Neural cell (in vitro differentiated cells): ENCODE results near the gene ATP11A. TPM values are rescaled to one million over a fixed set of nuclear protein-coding genes. Genes with fewer than 3 reads are reported as not detected.

ENCODE experiments used
- H2AFZ ChIP-seq: fragments of 200-600, 300-800 bp; sonication (generic), shearing (Covaris generic); 2 replicates; pipeline ENCODE4 v1.6.0; 2014; ENCODE audit warnings: low read depth, mild to moderate bottlenecking, antibody characterized with exemption, low read length, moderate library complexity
- H3F3A ChIP-seq: fragments of 200-600 bp; shearing (Covaris generic); 2 replicates; pipeline ENCODE4 v1.6.1; 2016; ENCODE audit warnings: mild to moderate bottlenecking, moderate library complexity, mixed read lengths, antibody characterized with exemption, low read length; ENCODE audit not compliant: insufficient read depth, poor library complexity, severe bottlenecking
- H3K27ac ChIP-seq: fragments of 200-600, 300-800 bp; sonication (generic), shearing (Covaris generic); 2 replicates; pipeline ENCODE4 v1.5.1; 2014; ENCODE audit warnings: mild to moderate bottlenecking, low read length, moderate library complexity
- H3K27me3 ChIP-seq: fragments of 300-800, 200-600 bp; sonication (generic), shearing (Covaris generic); 2 replicates; pipeline ENCODE4 v1.6.0; 2014; ENCODE audit warnings: mild to moderate bottlenecking, low read depth, low read length, moderate library complexity; ENCODE audit not compliant: insufficient read depth
- H3K36me3 ChIP-seq: fragments of 300-800, 200-600 bp; sonication (generic), shearing (Covaris generic); 2 replicates; pipeline ENCODE4 v1.5.1; 2014; ENCODE audit warnings: mild to moderate bottlenecking, antibody characterized with exemption, low read length, moderate library complexity; ENCODE audit not compliant: insufficient read depth
- H3K4me2 ChIP-seq: fragments of 300-800, 200-600 bp; sonication (generic), shearing (Covaris generic); 2 replicates; pipeline ENCODE4 v1.6.0; 2014; ENCODE audit warnings: mild to moderate bottlenecking, low read length
- H3K4me3 ChIP-seq: fragments of 300-800, 200-600 bp; sonication (generic), shearing (Covaris generic); 2 replicates; pipeline ENCODE4 v1.5.1; 2014; ENCODE audit warnings: mild to moderate bottlenecking, low read length, moderate library complexity
- H3K79me2 ChIP-seq: fragments of 200-600 bp; shearing (Covaris generic); replicated peaks from 2 replicates; pipeline ENCODE4 v1.6.0; 2014; ENCODE audit warnings: mild to moderate bottlenecking, low read length, moderate library complexity; ENCODE audit not compliant: insufficient read depth
- H3K9ac ChIP-seq: fragments of 300-800, 200-600 bp; sonication (generic), shearing (Covaris generic); 2 replicates; pipeline ENCODE4 v1.6.1; 2016; ENCODE audit warnings: mild to moderate bottlenecking, low read length, mixed read lengths
- H3K9me2 ChIP-seq: fragments of 200-600 bp; shearing (Covaris generic); 2 replicates; pipeline ENCODE4 v1.6.1; 2016; ENCODE audit warnings: mild to moderate bottlenecking, low read length, mixed read lengths; ENCODE audit not compliant: insufficient read depth
- H3K9me3 ChIP-seq: fragments of 200-600, 300-800 bp; sonication (generic), shearing (Covaris generic); 2 replicates; pipeline ENCODE4 v1.6.1; 2016; ENCODE audit warnings: mild to moderate bottlenecking, mixed run types, low read length, moderate library complexity, mixed read lengths
- H4K20me1 ChIP-seq: fragments of 200-600 bp; shearing (Covaris generic); 2 replicates; pipeline ENCODE4 v1.6.1; 2016; ENCODE audit warnings: mild to moderate bottlenecking, mixed run types; ENCODE audit not compliant: insufficient read depth
- CTCF ChIP-seq: fragments of 450-650 bp; IDR thresholded peaks from 2 replicates; pipeline ENCODE4 v1.5.1; 2014; ENCODE audit warnings: antibody characterized with exemption, mild to moderate bottlenecking, moderate library complexity; ENCODE audit not compliant: poor library complexity, severe bottlenecking
- EP300 ChIP-seq: fragments of 450-650 bp; conservative IDR thresholded peaks from 2 replicates; pipeline ENCODE4 v1.6.1; 2014; ENCODE audit warnings: antibody characterized with exemption, mild to moderate bottlenecking, moderate library complexity; ENCODE audit not compliant: poor library complexity, severe bottlenecking
- EZH2 ChIP-seq: fragments of 200-600, 300-800 bp; shearing (Covaris generic), sonication (generic); IDR thresholded peaks from 2 replicates; pipeline ENCODE4 v1.6.1; 2014; ENCODE audit warnings: antibody characterized with exemption, low read length, borderline replicate concordance, mild to moderate bottlenecking; ENCODE audit not compliant: insufficient read depth, poor library complexity, severe bottlenecking
- MXI1 ChIP-seq: fragments of 450-650 bp; conservative IDR thresholded peaks from 2 replicates; pipeline ENCODE4 v1.6.1; 2014; ENCODE audit warnings: antibody characterized with exemption, mild to moderate bottlenecking; ENCODE audit not compliant: poor library complexity, severe bottlenecking
- POLR2AphosphoS5 ChIP-seq: IDR thresholded peaks from 2 replicates; pipeline ENCODE4 v1.6.1; 2012
- REST ChIP-seq: IDR thresholded peaks from 2 replicates; pipeline ENCODE4 v1.6.1; 2012; ENCODE audit warnings: borderline replicate concordance
- SMC3 ChIP-seq: fragments of 450-650 bp; conservative IDR thresholded peaks from 2 replicates; pipeline ENCODE4 v1.6.1; 2014; ENCODE audit warnings: antibody characterized with exemption, mild to moderate bottlenecking, moderate library complexity; ENCODE audit not compliant: poor library complexity
- TAF1 ChIP-seq: IDR thresholded peaks from 2 replicates; pipeline ENCODE4 v1.6.1; 2012; ENCODE audit warnings: low read depth
- polyA plus RNA-seq: library from polyadenylated mRNA; depleted of rRNA; stranded (reverse); fragments of >200 nt; gene quantifications from 2 replicates; pipeline ENCODE4 v1.2.3, GENCODE V29; 2014

The ATP11A gene
- polyA plus RNA-seq, 1 donor from 2014 or later = 3.0 TPM

- Histone ChIP-seq H3K4me3 (no peak overlapping the region), H3K9me2 (no peaks in the 10 kb centered on the region), H4K20me1 (no peaks in the 10 kb centered on the region), H3F3A (no peaks in the 10 kb centered on the region), H3K36me3 (no peaks in the 10 kb centered on the region), H2AFZ (no peak overlapping the region), H3K27ac (no peak overlapping the region), H3K9ac (no peak overlapping the region), H3K4me2 (no peak overlapping the region), H3K79me2 (no peaks in the 10 kb centered on the region), H3K9me3 (no peaks in the 10 kb centered on the region), H3K27me3 (no peaks in the 10 kb centered on the region)
- TF ChIP-seq MXI1 (no peak), SMC3 (no peak), EP300 (no peak), EZH2 (no peak), CTCF (no peak), REST (no peak), TAF1 (no peak), POLR2AphosphoS5 (no peak)
Observed at GRCh38 chr13:112790735-112791641, 101.2 kb downstream of the ATP11A start.

- Histone ChIP-seq H3K36me3 (no peaks in the 10 kb centered on the region), H3K9me3 (no peaks in the 10 kb centered on the region), H3K79me2 (no peaks in the 10 kb centered on the region), H3F3A (no peaks in the 10 kb centered on the region), H2AFZ (no peak overlapping the region), H3K4me3 (no peak overlapping the region), H3K9me2 (no peaks in the 10 kb centered on the region), H3K27ac (no peak overlapping the region), H3K27me3 (no peaks in the 10 kb centered on the region), H3K9ac (no peak overlapping the region), H3K4me2 (no peak overlapping the region), H4K20me1 (no peaks in the 10 kb centered on the region)
- TF ChIP-seq CTCF (no peak), MXI1 (no peak), REST (no peak)
Observed at GRCh38 chr13:112791663-112792440, 102.0 kb downstream of the ATP11A start.
